ENCODE results near the gene FASTKD1.
"Not testable (repeated sequence)": the region's sequence is repeated elsewhere in the genome, so short reads cannot be mapped to it uniquely, and the experiment has no call there.

Gene FASTKD1, protein sequence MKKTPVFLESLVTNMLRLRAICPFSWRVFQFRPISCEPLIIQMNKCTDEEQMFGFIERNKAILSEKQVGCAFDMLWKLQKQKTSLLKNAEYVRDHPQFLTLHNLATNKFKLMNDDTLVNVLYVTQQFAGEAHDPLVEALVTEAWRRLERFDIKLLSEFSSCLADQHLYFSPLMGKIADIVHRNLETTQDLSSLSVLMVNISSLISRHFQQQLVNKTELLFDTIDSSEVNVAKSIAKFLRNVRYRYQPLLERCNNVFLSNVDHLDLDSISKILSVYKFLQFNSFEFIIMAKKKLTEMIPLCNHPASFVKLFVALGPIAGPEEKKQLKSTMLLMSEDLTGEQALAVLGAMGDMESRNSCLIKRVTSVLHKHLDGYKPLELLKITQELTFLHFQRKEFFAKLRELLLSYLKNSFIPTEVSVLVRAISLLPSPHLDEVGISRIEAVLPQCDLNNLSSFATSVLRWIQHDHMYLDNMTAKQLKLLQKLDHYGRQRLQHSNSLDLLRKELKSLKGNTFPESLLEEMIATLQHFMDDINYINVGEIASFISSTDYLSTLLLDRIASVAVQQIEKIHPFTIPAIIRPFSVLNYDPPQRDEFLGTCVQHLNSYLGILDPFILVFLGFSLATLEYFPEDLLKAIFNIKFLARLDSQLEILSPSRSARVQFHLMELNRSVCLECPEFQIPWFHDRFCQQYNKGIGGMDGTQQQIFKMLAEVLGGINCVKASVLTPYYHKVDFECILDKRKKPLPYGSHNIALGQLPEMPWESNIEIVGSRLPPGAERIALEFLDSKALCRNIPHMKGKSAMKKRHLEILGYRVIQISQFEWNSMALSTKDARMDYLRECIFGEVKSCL

DNA sequence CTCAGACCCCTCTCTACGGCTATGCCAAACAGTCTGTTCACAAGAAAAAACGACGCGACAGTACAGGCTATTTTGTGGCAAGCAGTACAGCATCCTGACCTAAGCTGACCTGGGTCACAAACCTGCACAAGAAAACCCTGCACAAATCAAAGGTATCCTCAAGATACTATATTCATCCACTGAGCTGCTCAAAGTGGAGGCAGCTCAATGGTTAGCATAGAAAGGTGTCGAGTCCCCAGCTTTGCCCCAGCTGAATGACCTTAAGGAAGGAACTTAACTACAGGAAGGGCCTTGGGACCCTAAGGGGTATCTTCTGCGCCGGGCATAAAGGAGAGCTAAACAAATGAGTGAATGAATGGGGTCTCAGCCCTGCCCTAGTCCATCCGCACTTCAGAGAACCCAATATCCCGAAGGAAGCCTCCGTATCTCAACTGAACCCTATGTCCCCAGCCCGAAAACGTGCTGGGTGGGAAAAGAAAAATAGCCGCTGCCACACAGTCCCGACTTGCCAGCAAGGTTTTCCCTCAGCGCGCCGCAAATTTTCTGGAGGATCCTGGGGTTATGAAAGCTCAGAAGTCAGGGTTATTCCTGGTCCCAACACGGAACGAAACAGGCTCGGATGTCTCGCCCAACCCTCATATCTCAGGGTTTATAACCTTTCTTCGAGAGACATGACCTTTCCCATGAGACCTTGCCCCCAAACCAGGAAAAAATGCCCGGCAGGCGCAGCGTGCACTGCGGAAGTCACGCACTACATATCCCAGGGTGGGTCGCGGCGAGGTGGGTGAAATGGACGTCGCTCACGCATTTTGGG is at the start of gene FASTKD1:
TSS of gene FASTKD1 (minus strand) at position 706 of the 814 bp plus-strand sequence. CDS start 1,836 bp downstream, outside the sequence.
- DNase-seq: peak; percentile 92

DNA sequence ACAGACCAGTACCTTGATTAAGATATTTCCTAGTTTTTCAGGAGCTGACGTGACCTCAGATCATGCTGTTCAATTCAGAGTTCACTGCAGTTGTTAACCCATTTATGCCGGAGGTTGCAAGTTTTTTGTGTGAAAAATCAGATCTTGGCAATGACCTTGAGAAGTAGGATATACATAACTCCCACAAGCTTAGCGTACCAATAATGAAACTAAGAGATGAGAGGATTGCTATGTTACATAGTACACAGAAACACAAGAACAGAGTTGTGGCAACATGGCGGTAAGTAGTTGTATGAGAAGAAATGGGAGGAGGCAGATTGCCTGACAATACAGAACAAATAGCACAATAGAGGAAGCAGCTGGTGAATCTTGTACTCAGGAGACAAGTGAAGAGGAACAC is 49.6 kb upstream of the FASTKD1 start:
- no peak for DNase-seq

DNA sequence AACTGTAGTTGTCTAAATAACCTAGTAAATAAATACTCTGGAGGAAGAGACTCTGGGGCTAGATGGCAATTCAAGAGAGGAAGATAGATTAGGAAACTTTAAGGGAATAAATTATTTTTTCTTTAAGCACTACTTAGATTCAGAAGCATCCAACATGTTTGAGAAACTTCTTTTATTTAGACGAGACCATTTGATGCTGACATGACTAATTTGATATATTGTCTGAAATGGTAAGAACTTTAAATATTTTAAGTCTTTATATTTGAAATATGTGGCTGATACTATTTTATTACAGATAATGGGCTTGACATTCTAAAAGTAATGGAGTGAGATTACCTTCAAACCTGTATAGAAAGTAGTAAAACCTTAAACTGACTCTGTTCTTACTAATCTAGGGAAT is 46.8 kb upstream of the FASTKD1 start:
- no peak for DNase-seq

DNA sequence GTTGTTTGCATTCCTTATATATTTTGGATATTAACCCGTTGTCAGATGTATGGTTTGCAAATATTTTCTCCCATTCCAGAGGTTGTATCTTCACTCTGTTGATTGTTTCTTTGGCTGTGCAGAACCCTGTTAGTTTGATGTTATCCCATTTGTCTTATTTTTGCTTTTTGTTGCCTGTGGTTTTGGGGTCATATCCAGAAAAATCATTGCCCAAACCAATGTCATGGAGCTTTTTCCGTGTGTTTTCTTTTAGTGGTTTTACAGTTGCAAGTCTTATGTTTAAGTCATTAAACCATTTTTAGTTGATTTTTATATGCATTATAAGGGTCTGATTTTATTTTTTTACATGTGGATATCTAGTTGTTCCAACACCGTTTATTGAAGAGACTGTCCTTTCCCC is 46.3 kb upstream of the FASTKD1 start:
- DNase-seq: no peak

DNA sequence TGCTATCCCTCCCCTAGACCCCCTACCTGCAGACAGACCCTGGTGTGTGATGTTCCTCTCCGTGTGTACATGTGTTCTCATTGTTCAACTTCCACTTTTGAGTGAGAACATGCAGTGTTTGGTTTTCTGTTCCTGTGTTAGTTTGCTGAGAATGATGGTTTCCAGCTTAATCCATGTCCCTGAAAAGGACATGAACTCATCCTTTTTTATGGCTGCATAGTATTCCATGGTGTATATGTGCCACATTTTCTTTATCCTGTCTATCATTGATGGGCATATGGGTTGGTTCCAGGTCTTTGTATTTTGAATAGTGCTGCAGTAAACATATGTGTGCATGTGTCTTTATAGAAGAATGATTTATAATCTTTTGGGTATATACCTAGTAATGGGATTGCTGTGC is 42.3 kb upstream of the FASTKD1 start:
- DNase-seq: not testable (repeated sequence)

DNA sequence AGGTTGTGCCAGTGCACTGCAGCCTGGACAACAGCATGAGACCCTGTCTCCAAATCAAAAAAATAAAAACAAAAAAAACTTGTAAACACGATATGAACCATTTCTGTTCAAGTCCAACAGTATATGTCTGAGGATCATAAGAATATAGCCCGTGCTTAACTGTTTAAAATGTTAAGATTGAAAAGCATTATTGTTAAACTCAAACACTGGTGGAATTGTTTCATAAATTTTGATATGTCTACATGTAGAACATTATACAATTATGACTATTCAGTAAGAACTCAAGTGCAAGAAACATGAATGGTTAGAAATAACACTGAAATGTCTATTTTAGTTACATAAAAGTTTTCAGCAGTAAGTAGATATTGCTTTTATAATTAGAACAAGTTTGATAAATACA is 40.2 kb upstream of the FASTKD1 start:
- no peak for DNase-seq

DNA sequence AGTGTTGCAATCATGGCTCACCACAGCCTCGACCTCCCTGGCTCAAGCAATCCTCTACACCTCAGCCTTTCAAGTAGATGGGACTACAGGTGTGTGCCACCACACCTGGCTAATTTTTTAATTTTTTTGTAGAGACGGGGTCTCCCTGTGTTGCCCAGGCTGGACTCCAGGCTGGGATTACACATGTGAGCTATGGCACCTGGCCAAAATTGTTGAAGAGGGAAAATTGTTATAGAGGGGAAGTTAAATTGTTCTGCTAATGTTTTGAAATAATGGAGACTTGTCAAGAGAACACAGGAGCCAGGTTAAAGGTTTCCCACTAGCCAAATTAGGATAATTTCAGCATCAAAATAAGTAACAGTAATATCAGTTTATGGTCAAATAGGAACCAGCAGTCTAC is 35.6 kb upstream of the FASTKD1 start:
- DNase-seq: no peak

DNA sequence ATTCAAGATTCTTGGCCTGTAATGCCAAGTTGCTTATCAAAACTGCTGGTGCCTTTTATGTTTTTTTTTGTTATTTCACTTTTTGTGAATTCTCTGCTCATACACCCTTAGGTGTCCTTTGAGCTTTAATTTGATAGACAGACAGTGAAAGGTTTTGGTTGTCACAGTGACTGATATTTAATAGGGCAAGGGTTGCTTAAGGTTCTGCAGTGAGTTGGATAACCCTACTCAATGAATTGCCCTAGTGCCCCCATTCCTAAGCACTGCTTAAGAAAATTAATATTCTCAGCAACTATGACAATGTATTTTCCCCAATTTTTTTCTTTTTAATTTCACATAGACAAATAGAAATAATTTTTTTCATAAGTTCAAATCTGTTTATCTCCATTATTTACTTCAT is 25.9 kb upstream of the FASTKD1 start:
- no peak for DNase-seq

DNA sequence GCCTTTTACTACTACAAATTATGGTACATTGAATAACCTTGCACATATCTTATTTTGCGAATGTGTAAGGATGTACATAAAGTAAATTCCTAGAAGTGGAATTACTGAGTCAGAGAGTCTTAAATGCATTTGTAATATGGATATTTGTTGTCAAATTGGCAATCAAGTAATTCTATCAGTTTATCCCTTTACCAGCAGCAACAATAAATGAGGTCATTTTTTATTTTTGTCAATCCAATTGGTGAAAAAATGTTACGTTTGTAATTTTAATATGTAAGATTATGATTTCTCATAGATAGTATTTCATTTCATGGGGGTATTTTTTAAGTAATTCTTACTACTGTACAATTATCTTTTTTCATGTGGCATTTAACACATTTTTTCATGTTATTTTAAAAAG is 25.3 kb upstream of the FASTKD1 start:
- no peak for DNase-seq

DNA sequence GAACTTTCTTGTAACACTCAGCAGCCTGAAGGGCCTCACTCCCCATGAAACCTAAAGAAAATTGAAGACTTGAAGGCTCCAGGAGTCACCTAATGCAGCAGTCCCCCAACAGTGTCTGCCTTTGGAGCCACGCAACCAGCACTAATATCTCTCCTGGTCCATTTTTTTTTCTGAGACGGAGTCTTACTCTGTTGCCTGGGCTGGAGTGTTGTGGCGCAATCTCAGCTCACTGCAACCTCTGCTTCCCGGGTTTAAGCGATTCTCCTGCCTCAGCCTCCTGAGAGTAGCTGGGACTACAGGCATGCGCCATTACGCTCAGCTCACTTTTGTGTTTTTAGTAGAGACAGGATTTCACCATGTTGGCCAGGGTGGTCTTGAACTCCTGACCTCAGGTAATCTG is 22.9 kb upstream of the FASTKD1 start:
- not testable (repeated sequence) for DNase-seq

DNA sequence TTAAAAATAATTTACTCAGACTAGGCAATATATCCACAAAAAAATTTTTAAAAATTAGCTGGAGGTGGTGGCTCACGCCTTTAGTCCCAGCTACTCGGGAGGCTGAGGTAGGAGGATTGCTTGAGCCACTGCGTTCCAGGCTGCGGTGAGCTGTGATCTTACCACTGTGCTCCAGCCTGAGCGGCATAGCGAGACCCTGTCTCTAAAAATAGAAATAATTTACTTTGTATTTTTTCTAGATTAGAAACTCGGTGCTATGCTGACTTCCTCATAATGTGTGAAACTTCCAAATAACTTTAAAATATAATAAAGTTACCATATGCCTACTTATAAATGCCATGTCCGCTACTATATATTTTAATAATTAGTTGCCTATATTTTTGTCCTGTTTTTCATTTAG is 17.1 kb upstream of the FASTKD1 start:
- DNase-seq: no peak

DNA sequence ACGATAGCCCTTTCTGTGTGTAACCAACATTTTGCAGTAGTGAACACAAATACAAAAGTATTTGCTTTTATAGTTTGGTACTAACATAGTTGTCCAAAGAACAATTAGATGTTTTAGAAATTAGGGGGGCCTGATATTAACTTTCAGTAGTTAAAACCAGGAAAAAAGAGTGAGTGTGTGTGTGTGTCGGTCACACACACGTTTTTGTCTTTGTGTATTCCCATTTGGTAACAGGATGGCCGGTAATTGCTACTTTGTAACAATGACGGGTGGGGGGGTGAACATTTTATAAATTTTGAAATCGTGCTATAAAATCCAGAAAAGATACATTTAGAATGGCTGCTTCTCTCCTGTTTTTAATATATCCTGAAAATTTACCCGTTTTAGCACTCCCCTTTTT is 12.0 kb upstream of the FASTKD1 start:
- DNase-seq: no peak

DNA sequence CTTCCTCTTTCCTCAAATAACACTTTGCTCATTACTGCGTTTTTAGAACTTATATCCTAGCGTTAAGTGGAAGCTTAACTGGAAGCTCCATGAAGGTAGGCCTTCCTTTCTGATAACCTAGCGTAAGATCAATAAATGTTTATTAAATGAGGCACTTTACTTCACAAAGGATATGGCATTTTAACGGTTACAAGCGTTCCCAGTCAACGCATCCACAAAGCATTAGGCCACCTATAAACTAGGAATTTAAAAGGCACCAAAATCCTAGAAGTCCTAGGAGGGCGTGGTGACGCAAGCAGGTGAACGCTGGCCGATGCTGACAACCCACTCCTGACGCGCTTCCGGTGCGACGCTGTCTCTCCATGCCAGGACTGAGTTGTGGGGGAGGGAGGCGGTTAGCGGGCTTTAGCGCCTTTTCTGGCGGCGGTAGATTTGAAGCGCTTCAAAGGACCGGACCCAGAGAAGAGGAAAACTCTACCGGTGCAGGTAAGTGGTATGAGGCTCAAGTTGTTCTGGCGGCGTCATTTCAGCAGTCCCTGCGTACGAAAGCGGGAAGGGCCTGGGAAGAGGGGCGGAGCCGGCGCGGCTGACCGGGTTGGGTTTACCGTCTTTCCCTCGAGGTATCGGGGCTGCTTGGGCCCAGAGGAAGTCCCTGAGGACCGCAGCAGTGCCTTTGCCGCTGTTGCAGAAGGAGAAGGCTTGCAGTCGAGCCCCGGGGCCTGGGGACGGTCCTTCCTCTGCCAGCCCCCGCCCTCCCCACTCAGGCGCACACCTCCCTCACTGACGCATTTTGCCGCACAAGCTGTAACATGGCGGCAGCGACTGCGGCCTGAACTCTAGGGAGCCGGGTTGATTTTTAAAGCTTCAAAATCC is 10.6 kb upstream of the FASTKD1 start, which contains the start of gene PPIG:
TSS of gene PPIG (plus strand) at position 347 of the 873 bp plus-strand sequence. CDS start 19,691 bp downstream, outside the sequence.
- peak; percentile 94 for DNase-seq

DNA sequence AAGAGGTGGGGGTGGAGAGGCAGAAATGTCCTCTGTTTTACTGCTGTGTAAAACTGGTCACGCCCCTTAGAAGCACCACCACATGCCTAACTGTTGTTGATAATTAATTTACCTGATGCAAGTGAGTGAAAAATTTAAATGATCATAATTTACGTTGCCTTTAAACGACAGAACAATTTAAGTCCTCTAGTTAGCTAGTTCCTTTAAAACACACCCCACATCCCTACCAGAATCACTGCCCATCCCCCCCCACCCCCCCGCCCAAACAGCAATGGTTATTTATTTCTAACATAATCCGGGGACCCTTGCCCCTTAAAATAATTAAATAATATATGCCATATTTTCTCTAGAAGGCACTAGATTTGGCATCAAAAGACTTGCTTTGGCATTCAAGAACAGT is 9.9 kb upstream of the FASTKD1 start:
- no peak for DNase-seq

DNA sequence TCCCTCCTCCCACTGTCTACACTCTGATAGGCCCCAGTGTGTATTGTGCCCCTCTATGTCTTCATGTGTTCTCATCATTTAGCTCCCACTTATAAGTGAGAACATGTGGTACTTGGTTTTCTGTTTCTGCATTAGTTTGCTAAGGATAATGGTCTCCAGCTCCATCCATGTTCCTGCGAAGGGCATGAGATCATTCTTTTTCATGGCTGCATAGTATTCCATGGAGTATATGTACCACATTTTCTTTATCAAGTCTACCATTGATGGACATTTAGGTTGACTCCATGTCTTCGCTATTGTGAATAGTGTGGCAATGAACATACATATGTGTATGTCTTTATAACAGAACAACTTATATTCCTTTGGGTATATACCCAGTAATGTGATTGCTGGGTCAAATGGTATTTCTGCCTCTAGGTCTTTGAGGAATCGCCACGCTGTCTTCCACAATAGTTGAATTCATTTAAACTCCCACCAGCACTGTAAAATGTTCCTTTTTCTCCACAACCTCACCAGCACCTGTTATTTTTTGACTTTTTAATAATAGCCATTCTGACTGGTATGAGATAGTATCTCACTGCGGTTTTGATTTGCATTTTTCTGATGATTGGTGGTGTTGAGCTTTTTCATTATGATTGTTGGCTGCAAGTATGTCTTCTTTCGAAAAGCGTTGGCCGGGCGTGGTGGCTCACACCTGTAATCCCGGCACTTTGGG is 9.0 kb upstream of the FASTKD1 start:
- DNase-seq: not testable (repeated sequence)

DNA sequence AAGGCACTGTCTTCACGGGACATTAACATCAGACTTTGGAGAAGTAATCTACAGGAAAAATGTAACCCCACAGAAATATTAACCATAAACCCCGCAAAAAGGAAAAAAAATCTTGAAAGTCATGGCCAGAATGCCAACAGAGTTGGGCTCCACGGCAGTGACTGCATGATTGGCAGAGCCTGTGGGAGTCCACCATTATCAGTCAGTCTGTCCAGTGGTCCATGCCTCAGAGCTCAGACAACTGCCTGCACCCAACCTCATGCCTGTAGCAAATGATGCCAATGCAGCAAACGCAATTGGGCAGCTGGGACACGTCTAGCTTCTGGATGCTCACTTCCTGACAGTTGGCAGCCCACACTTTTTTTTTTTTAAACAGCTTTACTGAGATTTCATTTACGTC is 5.4 kb upstream of the FASTKD1 start:
- no peak for DNase-seq

DNA sequence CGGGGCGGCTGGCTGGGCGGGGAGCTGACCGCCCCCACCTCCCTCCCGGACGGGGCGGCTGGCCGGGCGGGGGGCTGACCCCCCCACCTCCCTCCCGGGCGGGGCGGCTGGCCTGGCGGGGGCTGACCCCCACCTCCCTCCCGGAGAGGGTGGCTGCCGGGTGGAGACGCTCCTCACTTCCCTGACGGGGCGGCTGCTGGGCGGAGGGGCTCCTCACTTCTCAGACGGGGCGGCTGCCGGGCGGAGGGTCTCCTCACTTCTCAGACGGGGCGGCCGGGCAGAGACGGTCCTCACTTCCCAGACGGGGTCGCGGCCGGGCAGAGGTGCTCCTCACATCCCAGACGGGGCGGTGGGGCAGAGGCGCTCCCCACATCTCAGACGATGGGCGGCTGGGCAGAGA is 1.6 kb upstream of the FASTKD1 start:
- not testable (repeated sequence) for DNase-seq

DNA sequence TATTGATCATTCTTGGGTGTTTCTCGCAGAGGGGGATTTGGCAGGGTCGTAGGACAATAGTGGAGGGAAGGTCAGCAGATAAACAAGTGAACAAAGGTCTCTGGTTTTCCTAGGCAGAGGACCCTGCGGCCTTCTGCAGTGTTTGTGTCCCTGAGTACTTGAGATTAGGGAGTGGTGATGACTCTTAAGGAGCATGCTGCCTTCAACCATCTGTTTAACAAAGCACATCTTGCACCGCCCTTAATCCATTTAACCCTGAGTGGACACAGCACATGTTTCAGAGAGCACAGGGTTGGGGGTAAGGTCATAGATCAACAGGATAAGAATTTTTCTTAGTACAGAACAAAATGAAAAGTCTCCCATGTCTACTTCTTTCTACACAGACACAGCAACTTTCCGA is 874 bp upstream of the FASTKD1 start:
- not testable (repeated sequence) for DNase-seq

DNA sequence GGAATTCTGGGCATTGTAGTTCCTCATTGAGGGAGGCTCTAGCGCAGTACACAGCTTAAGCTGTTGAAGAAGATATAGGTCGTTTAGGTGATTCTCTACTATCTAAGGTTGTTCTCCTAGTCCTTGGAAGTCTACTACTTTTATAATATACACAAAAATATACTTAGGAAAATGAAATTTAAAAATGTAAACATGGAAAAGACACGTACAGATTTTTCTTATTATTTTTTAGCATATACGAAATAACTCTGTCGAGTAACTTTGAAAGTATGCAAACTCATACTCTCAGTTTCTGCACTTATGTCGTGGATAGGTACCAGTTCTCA is 272 bp upstream of the FASTKD1 start:
- DNase-seq: no peak

DNA sequence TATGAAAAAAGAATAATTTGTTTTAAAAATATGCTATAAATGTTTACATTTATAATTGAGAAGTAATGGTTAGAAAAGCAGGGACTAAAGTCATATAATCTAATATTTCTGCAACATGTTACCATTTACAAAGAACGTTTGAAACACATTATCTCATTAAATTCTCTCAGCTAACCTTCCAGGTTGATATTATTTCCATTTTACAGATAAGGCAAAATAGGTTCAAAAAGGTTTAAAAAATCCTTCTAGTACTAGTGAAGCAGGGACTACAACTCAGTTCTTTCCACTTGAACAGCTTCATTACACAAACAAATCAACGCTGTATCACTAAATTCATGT is 875 bp downstream of the FASTKD1 start:
- DNase-seq: no peak

DNA sequence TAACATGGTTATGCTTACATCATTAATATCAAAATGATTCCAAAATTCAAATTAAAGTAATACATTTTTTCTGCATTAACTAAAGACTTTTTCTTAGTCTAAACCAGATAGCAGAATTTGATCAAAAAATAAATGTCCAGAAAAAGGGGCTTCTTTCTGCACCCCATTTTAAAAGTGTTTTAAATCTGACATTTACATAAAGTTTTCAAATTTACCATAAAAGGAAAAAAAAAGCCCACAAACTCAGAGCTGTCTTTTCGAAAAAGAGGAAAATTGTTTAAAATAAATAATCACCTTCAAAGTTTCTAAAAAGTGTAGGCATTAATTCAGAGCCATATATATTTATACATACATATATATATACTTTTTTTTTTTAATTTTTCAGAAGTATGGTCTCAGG is 1.5 kb downstream of the FASTKD1 start:
- DNase-seq: no peak

DNA sequence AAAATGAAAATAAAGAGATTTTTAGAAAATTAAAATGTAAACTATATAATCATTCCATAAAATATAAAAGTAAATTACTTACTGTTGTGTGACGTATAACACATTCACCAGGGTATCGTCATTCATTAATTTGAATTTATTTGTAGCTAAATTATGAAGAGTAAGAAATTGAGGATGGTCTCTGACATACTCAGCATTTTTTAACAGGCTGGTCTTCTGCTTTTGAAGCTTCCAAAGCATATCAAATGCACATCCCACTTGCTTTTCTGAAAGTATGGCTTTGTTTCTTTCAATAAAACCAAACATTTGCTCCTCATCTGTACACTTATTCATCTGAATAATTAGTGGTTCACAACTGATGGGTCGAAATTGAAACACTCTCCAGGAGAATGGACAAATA is 2.1 kb downstream of the FASTKD1 start:
- DNase-seq: no peak
